PC-3 (cell line): ENCODE measurements around the gene IQCN. TPM values are rescaled to one million over a fixed set of nuclear protein-coding genes. Genes with fewer than 3 reads are reported as not detected.

Experiments
- ATAC-seq: fragments of 200-7000 bp; cut with Tn5 transposase; 2 replicates; pipeline ENCODE4 v1.9.1; 2020; ENCODE audit warnings: mild to moderate bottlenecking, moderate library complexity
- BruUV-seq: library from RNA; stranded (reverse); fragments of 400-500 nt; replicated peaks from 2 replicates; lab custom pipeline; 2021; lab: Mats Ljungman, UMichigan
- CTCF ChIA-PET: fragments of 300-600 bp; sonication (Branson Sonifier 250); formaldehyde crosslinking; loops from one replicate; lab custom pipeline; 2022; ENCODE audit warnings: antibody characterized with exemption; lab: Charles Lee
- POLR2A ChIA-PET: fragments of 300-600 bp; sonication (Branson Sonifier 250); formaldehyde crosslinking; loops from one replicate; lab custom pipeline; 2022; ENCODE audit warnings: antibody characterized with exemption; ENCODE audit not compliant: unreplicated experiment; lab: Charles Lee
- DNase-seq: peaks from one replicate; pipeline ENCODE4 v3.0.0-alpha.2; 2015
- H2AFZ ChIP-seq: fragments of 300-600 bp; sonication (generic); 2 replicates; pipeline ENCODE4 v1.6.0; 2016; ENCODE audit warnings: antibody characterized with exemption, low read length
- H3F3A ChIP-seq: fragments of 300-600 bp; sonication (generic); one replicate; pipeline ENCODE4 v1.6.0; 2017; ENCODE audit warnings: antibody characterized with exemption, low read length, control low read depth, mild to moderate bottlenecking; ENCODE audit not compliant: unreplicated experiment
- H3K27ac ChIP-seq: fragments of 300-600 bp; sonication (generic); 2 replicates; pipeline ENCODE4 v1.5.1; 2016; ENCODE audit warnings: mild to moderate bottlenecking, low read length
- H3K27me3 ChIP-seq: fragments of 300-600 bp; sonication (generic); 2 replicates; pipeline ENCODE4 v1.6.1; 2016; ENCODE audit warnings: low read length, mixed read lengths
- H3K36me3 ChIP-seq: fragments of 300-600 bp; sonication (generic); 2 replicates; pipeline ENCODE4 v1.6.1; 2016; ENCODE audit warnings: low read depth, mixed run types, low read length, mixed read lengths
- H3K4me1 ChIP-seq: fragments of 300-600 bp; sonication (generic); 2 replicates; pipeline ENCODE4 v1.5.1; 2016; ENCODE audit warnings: low read length; ENCODE audit not compliant: insufficient read depth
- H3K4me2 ChIP-seq: fragments of 300-600 bp; sonication (generic); 2 replicates; pipeline ENCODE4 v1.6.0; 2016; ENCODE audit warnings: low read length
- H3K4me3 ChIP-seq: fragments of 300-600 bp; sonication (generic); 2 replicates; pipeline ENCODE4 v1.5.1; 2016; ENCODE audit warnings: mild to moderate bottlenecking, low read length, mixed read lengths
- H3K79me2 ChIP-seq: fragments of 300-600 bp; sonication (generic); 2 replicates; pipeline ENCODE4 v1.6.1; 2017; ENCODE audit warnings: low read length, mixed read lengths
- H3K9ac ChIP-seq: fragments of 300-600 bp; sonication (generic); 2 replicates; pipeline ENCODE4 v1.6.0; 2016; ENCODE audit warnings: mild to moderate bottlenecking, low read length
- H3K9me2 ChIP-seq: fragments of 300-600 bp; sonication (generic); replicated peaks from 2 replicates; pipeline ENCODE4 v1.6.1; 2016; ENCODE audit warnings: mixed run types, low read length, mixed read lengths
- H3K9me3 ChIP-seq: fragments of 300-600 bp; sonication (generic); 2 replicates; pipeline ENCODE4 v1.6.1; 2016; ENCODE audit warnings: low read length, mixed read lengths
- H4K20me1 ChIP-seq: fragments of 300-600 bp; sonication (generic); 2 replicates; pipeline ENCODE4 v1.6.1; 2016; ENCODE audit warnings: low read length, mixed read lengths
- EZH2 ChIP-seq: fragments of 300-600 bp; sonication (generic); IDR thresholded peaks from one replicate; pipeline ENCODE4 v1.6.1; 2017; ENCODE audit warnings: antibody characterized with exemption, mild to moderate bottlenecking, low read length; ENCODE audit not compliant: unreplicated experiment
- EZH2phosphoT487 ChIP-seq: fragments of 300-600 bp; sonication (generic); IDR thresholded peaks from 2 replicates; pipeline ENCODE4 v1.6.1; 2018; ENCODE audit warnings: mild to moderate bottlenecking, antibody characterized with exemption, low read length, borderline replicate concordance
- intact Hi-C: fragments of 100-400 bp; cut with micrococcal nuclease; formaldehyde crosslinking; loops from 2 replicates; pipeline ENCODE4 v1.9.0; 2023
- total RNA-seq: library from RNA; depleted of rRNA; stranded (reverse); fragments of >200 nt; gene quantifications from 2 replicates; pipeline ENCODE4 v1.2.3, GENCODE V29; 2014
- TF ChIP-seq, protein P1 (sequence below): fragments of 300-600 bp; sonication (generic); conservative IDR thresholded peaks from 2 replicates; pipeline ENCODE4 v1.5.1; 2017; ENCODE audit warnings: antibody characterized with exemption, low read depth, mild to moderate bottlenecking, low read length

Gene IQCN
- total RNA-seq, 1 experiment from 2014 or later = 0.33 TPM

DNA sequence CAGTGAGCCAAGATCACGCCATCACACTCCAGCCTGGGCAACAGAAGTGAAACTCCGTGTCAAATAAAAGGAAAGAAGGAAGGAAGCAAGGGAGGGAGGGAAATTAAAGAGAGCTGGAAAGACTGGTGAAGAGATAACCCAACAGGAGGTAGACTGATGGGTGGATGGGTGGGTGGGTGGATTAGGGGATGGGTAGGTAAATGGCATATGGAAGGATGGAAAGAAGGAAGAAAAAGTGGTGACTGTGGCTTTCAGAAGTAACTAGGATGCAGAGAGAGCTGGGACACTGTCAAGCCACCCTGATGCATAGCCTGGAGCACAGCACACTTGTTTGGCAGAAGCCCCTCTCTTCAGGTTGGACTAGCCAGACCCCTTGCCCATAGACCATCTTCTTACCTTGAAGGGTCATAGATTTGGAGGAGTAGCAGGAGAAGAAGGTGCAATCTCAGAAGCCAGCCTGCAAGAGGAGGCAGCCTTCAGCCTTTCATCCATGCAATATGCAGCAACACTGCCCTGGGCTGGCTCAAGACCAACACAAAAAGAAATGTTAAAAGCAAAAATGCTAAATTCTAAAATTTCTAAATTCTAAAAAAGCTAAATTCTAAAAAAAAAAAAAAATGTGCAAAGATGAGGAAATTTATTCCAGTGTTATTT lies 5.1 kb downstream of the IQCN start:
- Histone ChIP-seq H3K4me1 (peaks cover under 1% of the 10 kb centered on the region; the same call in 1 of the 2 replicates), H3K9me3 (no peaks in the 10 kb centered on the region), H3K27me3 (no peaks in the 10 kb centered on the region), H3K27ac (no peak overlapping the region), H3K9me2 (no peaks in the 10 kb centered on the region), H3K79me2 (no peaks in the 10 kb centered on the region), H3K9ac (no peak overlapping the region), H3F3A (no peaks in the 10 kb centered on the region), H3K4me3 (no peak overlapping the region), H2AFZ (no peak overlapping the region), H3K4me2 (no peak overlapping the region), H3K36me3 (no peaks in the 10 kb centered on the region), H4K20me1 (no peaks in the 10 kb centered on the region)
- DNase-seq (no peak), ATAC-seq (no peak)
- BruUV-seq = no TSS peak
- intact Hi-C loops = no loop called here
- ChIA-PET CTCF (interaction anchor here (0.7 to 1.0 kb wide), 3 partner anchors 11 to 18 kb away, joined by 7 to 17 read pairs (median 15); no protein-coding TSS in a partner anchor), POLR2A (interaction anchor here (1.1 kb wide), 1 partner anchor 12 kb away, joined by 19 read pairs; the partner anchor contains the start of gene JUND)
- TF ChIP-seq EZH2 (no peak), EZH2phosphoT487 (no peak)
- TF ChIP-seq, protein P1, sequence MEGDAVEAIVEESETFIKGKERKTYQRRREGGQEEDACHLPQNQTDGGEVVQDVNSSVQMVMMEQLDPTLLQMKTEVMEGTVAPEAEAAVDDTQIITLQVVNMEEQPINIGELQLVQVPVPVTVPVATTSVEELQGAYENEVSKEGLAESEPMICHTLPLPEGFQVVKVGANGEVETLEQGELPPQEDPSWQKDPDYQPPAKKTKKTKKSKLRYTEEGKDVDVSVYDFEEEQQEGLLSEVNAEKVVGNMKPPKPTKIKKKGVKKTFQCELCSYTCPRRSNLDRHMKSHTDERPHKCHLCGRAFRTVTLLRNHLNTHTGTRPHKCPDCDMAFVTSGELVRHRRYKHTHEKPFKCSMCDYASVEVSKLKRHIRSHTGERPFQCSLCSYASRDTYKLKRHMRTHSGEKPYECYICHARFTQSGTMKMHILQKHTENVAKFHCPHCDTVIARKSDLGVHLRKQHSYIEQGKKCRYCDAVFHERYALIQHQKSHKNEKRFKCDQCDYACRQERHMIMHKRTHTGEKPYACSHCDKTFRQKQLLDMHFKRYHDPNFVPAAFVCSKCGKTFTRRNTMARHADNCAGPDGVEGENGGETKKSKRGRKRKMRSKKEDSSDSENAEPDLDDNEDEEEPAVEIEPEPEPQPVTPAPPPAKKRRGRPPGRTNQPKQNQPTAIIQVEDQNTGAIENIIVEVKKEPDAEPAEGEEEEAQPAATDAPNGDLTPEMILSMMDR = no peak

DNA sequence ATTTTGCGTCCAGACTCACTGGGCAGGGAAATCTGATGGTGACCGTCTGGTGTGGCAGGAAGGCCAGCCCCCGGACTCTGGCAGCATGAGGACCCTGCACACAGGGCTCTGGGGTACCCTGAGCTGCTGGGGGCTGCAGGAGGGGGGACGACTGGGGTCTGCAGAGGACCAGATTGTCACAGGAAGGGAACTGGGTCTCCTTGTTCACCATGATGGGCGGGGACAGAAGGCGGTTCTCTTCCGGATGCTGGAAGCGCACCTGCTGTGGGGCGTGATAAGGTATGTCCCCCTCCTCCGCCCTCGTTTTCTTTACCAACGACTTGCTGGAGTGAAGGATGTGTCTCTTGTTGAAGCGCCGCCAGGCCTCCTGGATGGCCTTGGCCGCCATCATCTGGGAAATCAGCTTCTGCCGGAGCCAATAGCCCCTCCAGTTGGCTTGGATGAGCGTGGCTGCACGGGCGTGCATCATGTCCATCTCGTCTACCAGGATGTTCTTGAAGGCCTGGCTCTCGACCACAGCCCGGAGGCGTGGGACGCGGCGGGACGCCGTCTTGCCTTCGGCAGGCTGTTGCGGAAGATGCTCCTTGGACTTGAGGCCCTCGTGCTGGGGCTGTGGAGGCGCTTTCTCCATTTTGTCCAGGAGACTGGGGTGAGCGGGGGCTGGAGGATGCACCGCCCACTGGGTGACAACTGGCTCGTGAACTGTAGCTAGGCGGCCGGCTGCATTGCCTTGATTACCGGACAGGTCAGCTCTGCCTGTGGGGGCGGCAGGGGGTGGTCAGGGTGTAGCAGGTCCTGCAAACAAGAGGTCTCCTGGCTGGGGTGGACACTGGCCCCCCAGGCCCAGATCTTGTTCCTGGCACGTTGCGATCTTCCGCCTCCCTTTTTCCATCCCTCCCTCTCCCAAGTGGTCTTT lies 7.2 kb downstream of the IQCN start:
- no TSS peak for BruUV-seq

More for the DNA sequence above, 7.2 kb downstream of the IQCN start:
- Histone ChIP-seq H3K9ac (no peak overlapping the region), H3K9me2 (no peaks in the 10 kb centered on the region), H4K20me1 (no peaks in the 10 kb centered on the region), H3K36me3 (no peaks in the 10 kb centered on the region), H3K4me3 (no peak overlapping the region), H3F3A (no peaks in the 10 kb centered on the region), H2AFZ (no peak overlapping the region), H3K4me1 (no peaks in the 10 kb centered on the region), H3K27me3 (no peaks in the 10 kb centered on the region), H3K9me3 (no peaks in the 10 kb centered on the region), H3K79me2 (no peaks in the 10 kb centered on the region), H3K27ac (no peak overlapping the region), H3K4me2 (no peak overlapping the region)
- DNase-seq (no peak), ATAC-seq (no peak)
- intact Hi-C loops = no loop called here
- CTCF ChIA-PET = no interaction called here
- TF ChIP-seq, protein P1 = no peak
- TF ChIP-seq EZH2 (no peak), EZH2phosphoT487 (no peak)
- POLR2A ChIA-PET = no interaction called here
